Measurements from ENCODE around the gene PIAS1.

GRCh38 chr15:68047826-68048225, 6.3 kb upstream of the PIAS1 start:
- TF ChIP-seq CTCF (IDR thresholded peaks at IDR 0.05; ENCODE audit: insufficient read depth, low read length, poor library complexity, severe bottlenecking) (no peak), EZH2phosphoT487 (conservative IDR thresholded peaks at IDR 0.05; ENCODE audit: low read length) (no peak)

Measured in SU-DHL-6 (cell line).